Neural cell (in vitro differentiated cells): Measurements from ENCODE around the gene FHIT. TPM values are rescaled to one million over a fixed set of nuclear protein-coding genes. Genes with fewer than 3 reads are reported as not detected.

Experiments used
- H2AFZ ChIP-seq: fragments of 200-600, 300-800 bp; sonication (generic), shearing (Covaris generic); 2 replicates; pipeline ENCODE4 v1.6.0; 2014; ENCODE audit warnings: low read depth, mild to moderate bottlenecking, antibody characterized with exemption, low read length, moderate library complexity
- H3F3A ChIP-seq: fragments of 200-600 bp; shearing (Covaris generic); 2 replicates; pipeline ENCODE4 v1.6.1; 2016; ENCODE audit warnings: mild to moderate bottlenecking, moderate library complexity, mixed read lengths, antibody characterized with exemption, low read length; ENCODE audit not compliant: insufficient read depth, poor library complexity, severe bottlenecking
- H3K27ac ChIP-seq: fragments of 200-600, 300-800 bp; sonication (generic), shearing (Covaris generic); 2 replicates; pipeline ENCODE4 v1.5.1; 2014; ENCODE audit warnings: mild to moderate bottlenecking, low read length, moderate library complexity
- H3K27me3 ChIP-seq: fragments of 300-800, 200-600 bp; sonication (generic), shearing (Covaris generic); 2 replicates; pipeline ENCODE4 v1.6.0; 2014; ENCODE audit warnings: mild to moderate bottlenecking, low read depth, low read length, moderate library complexity; ENCODE audit not compliant: insufficient read depth
- H3K36me3 ChIP-seq: fragments of 300-800, 200-600 bp; sonication (generic), shearing (Covaris generic); 2 replicates; pipeline ENCODE4 v1.5.1; 2014; ENCODE audit warnings: mild to moderate bottlenecking, antibody characterized with exemption, low read length, moderate library complexity; ENCODE audit not compliant: insufficient read depth
- H3K4me2 ChIP-seq: fragments of 300-800, 200-600 bp; sonication (generic), shearing (Covaris generic); 2 replicates; pipeline ENCODE4 v1.6.0; 2014; ENCODE audit warnings: mild to moderate bottlenecking, low read length
- H3K4me3 ChIP-seq: fragments of 300-800, 200-600 bp; sonication (generic), shearing (Covaris generic); 2 replicates; pipeline ENCODE4 v1.5.1; 2014; ENCODE audit warnings: mild to moderate bottlenecking, low read length, moderate library complexity
- H3K79me2 ChIP-seq: fragments of 200-600 bp; shearing (Covaris generic); replicated peaks from 2 replicates; pipeline ENCODE4 v1.6.0; 2014; ENCODE audit warnings: mild to moderate bottlenecking, low read length, moderate library complexity; ENCODE audit not compliant: insufficient read depth
- H3K9ac ChIP-seq: fragments of 300-800, 200-600 bp; sonication (generic), shearing (Covaris generic); 2 replicates; pipeline ENCODE4 v1.6.1; 2016; ENCODE audit warnings: mild to moderate bottlenecking, low read length, mixed read lengths
- H3K9me2 ChIP-seq: fragments of 200-600 bp; shearing (Covaris generic); 2 replicates; pipeline ENCODE4 v1.6.1; 2016; ENCODE audit warnings: mild to moderate bottlenecking, low read length, mixed read lengths; ENCODE audit not compliant: insufficient read depth
- H3K9me3 ChIP-seq: fragments of 200-600, 300-800 bp; sonication (generic), shearing (Covaris generic); 2 replicates; pipeline ENCODE4 v1.6.1; 2016; ENCODE audit warnings: mild to moderate bottlenecking, mixed run types, low read length, moderate library complexity, mixed read lengths
- H4K20me1 ChIP-seq: fragments of 200-600 bp; shearing (Covaris generic); 2 replicates; pipeline ENCODE4 v1.6.1; 2016; ENCODE audit warnings: mild to moderate bottlenecking, mixed run types; ENCODE audit not compliant: insufficient read depth
- CTCF ChIP-seq: fragments of 450-650 bp; IDR thresholded peaks from 2 replicates; pipeline ENCODE4 v1.5.1; 2014; ENCODE audit warnings: antibody characterized with exemption, mild to moderate bottlenecking, moderate library complexity; ENCODE audit not compliant: poor library complexity, severe bottlenecking
- EP300 ChIP-seq: fragments of 450-650 bp; conservative IDR thresholded peaks from 2 replicates; pipeline ENCODE4 v1.6.1; 2014; ENCODE audit warnings: antibody characterized with exemption, mild to moderate bottlenecking, moderate library complexity; ENCODE audit not compliant: poor library complexity, severe bottlenecking
- EZH2 ChIP-seq: fragments of 200-600, 300-800 bp; shearing (Covaris generic), sonication (generic); IDR thresholded peaks from 2 replicates; pipeline ENCODE4 v1.6.1; 2014; ENCODE audit warnings: antibody characterized with exemption, low read length, borderline replicate concordance, mild to moderate bottlenecking; ENCODE audit not compliant: insufficient read depth, poor library complexity, severe bottlenecking
- MXI1 ChIP-seq: fragments of 450-650 bp; conservative IDR thresholded peaks from 2 replicates; pipeline ENCODE4 v1.6.1; 2014; ENCODE audit warnings: antibody characterized with exemption, mild to moderate bottlenecking; ENCODE audit not compliant: poor library complexity, severe bottlenecking
- POLR2AphosphoS5 ChIP-seq: IDR thresholded peaks from 2 replicates; pipeline ENCODE4 v1.6.1; 2012
- RAD21 ChIP-seq: fragments of 450-650 bp; conservative IDR thresholded peaks from 2 replicates; pipeline ENCODE4 v1.6.1; 2014; ENCODE audit warnings: antibody characterized with exemption, mild to moderate bottlenecking, moderate library complexity
- SMC3 ChIP-seq: fragments of 450-650 bp; conservative IDR thresholded peaks from 2 replicates; pipeline ENCODE4 v1.6.1; 2014; ENCODE audit warnings: antibody characterized with exemption, mild to moderate bottlenecking, moderate library complexity; ENCODE audit not compliant: poor library complexity
- TAF1 ChIP-seq: IDR thresholded peaks from 2 replicates; pipeline ENCODE4 v1.6.1; 2012; ENCODE audit warnings: low read depth
- polyA plus RNA-seq: library from polyadenylated mRNA; depleted of rRNA; stranded (reverse); fragments of >200 nt; gene quantifications from 2 replicates; pipeline ENCODE4 v1.2.3, GENCODE V29; 2014
- TF ChIP-seq, protein P1 (sequence below): IDR thresholded peaks from 2 replicates; pipeline ENCODE4 v1.6.1; 2012; ENCODE audit warnings: borderline replicate concordance

FHIT gene
- polyA plus RNA-seq, 1 donor from 2014 or later: not detected

- no peaks in the 10 kb centered on the region for H4K20me1 ChIP-seq
- H3K4me3 ChIP-seq: no peak overlapping the region
- no peaks in the 10 kb centered on the region for H3K9me3 ChIP-seq
- no peaks in the 10 kb centered on the region for H3K36me3 ChIP-seq
- H3K27ac ChIP-seq: no peak overlapping the region
- H3K79me2 ChIP-seq: no peaks in the 10 kb centered on the region
- H3K27me3 ChIP-seq: no peaks in the 10 kb centered on the region
- H3K9ac ChIP-seq: no peak overlapping the region
- TF ChIP-seq, protein P1, sequence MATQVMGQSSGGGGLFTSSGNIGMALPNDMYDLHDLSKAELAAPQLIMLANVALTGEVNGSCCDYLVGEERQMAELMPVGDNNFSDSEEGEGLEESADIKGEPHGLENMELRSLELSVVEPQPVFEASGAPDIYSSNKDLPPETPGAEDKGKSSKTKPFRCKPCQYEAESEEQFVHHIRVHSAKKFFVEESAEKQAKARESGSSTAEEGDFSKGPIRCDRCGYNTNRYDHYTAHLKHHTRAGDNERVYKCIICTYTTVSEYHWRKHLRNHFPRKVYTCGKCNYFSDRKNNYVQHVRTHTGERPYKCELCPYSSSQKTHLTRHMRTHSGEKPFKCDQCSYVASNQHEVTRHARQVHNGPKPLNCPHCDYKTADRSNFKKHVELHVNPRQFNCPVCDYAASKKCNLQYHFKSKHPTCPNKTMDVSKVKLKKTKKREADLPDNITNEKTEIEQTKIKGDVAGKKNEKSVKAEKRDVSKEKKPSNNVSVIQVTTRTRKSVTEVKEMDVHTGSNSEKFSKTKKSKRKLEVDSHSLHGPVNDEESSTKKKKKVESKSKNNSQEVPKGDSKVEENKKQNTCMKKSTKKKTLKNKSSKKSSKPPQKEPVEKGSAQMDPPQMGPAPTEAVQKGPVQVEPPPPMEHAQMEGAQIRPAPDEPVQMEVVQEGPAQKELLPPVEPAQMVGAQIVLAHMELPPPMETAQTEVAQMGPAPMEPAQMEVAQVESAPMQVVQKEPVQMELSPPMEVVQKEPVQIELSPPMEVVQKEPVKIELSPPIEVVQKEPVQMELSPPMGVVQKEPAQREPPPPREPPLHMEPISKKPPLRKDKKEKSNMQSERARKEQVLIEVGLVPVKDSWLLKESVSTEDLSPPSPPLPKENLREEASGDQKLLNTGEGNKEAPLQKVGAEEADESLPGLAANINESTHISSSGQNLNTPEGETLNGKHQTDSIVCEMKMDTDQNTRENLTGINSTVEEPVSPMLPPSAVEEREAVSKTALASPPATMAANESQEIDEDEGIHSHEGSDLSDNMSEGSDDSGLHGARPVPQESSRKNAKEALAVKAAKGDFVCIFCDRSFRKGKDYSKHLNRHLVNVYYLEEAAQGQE: no peak
- TF ChIP-seq MXI1 (no peak), TAF1 (no peak), CTCF (no peak), SMC3 (no peak), POLR2AphosphoS5 (no peak), EP300 (no peak), EZH2 (no peak), RAD21 (no peak)
- no peaks in the 10 kb centered on the region for H3K9me2 ChIP-seq
- H3K4me2 ChIP-seq: no peak overlapping the region
- H2AFZ ChIP-seq: no peak overlapping the region
- H3F3A ChIP-seq: no peaks in the 10 kb centered on the region
Measured at GRCh38 chr3:60308808-60309207, 942.4 kb downstream of the FHIT start.

- Histone ChIP-seq H2AFZ (no peak overlapping the region), H3K27me3 (no peaks in the 10 kb centered on the region), H3K9ac (no peak overlapping the region), H3K9me3 (no peaks in the 10 kb centered on the region), H3K9me2 (no peaks in the 10 kb centered on the region), H3K4me2 (no peak overlapping the region), H3K4me3 (no peak overlapping the region), H3K36me3 (no peaks in the 10 kb centered on the region), H3K79me2 (no peaks in the 10 kb centered on the region), H3K27ac (no peak overlapping the region), H4K20me1 (no peaks in the 10 kb centered on the region), H3F3A (no peaks in the 10 kb centered on the region)
- TF ChIP-seq EP300: no peak
- no peak for TF ChIP-seq CTCF
- TF ChIP-seq, protein P1: no peak
- TF ChIP-seq EZH2: no peak
- no peak for TF ChIP-seq POLR2AphosphoS5
- TF ChIP-seq SMC3: no peak
- TF ChIP-seq TAF1: no peak
- TF ChIP-seq MXI1: no peak
- TF ChIP-seq RAD21: no peak
Measured at GRCh38 chr3:60307562-60308199, 943.6 kb downstream of the FHIT start.
